GM23338 (cell line): ENCODE measurements around the gene ABCB11. TPM values are rescaled to one million over a fixed set of nuclear protein-coding genes. Genes with fewer than 3 reads are reported as not detected.

Experiments
- ATAC-seq: fragments of 200-7000 bp; cut with Tn5 transposase; 3 replicates; pipeline ENCODE4 v1.9.1; 2020
- DNase-seq: peaks from one replicate; pipeline ENCODE4 v3.0.0-alpha.2; 2015; ENCODE audit warnings: low spot score
- H2AFZ ChIP-seq: fragments of 200-600 bp; sonication (generic); 2 replicates; pipeline ENCODE4 v1.8.0; 2016; ENCODE audit warnings: antibody characterized with exemption, mild to moderate bottlenecking, moderate library complexity
- H3F3A ChIP-seq: fragments of 200-600 bp; sonication (generic); replicated peaks from 2 replicates; pipeline ENCODE4 v1.8.0; 2017; ENCODE audit warnings: antibody characterized with exemption, mixed run types, low read depth
- H3K27ac ChIP-seq: fragments of 200-600 bp; sonication (generic); 2 replicates; pipeline ENCODE4 v1.6.1; 2016; ENCODE audit warnings: low read depth
- H3K27me3 ChIP-seq: fragments of 200-600 bp; sonication (generic); 2 replicates; pipeline ENCODE4 v1.8.0; 2016; ENCODE audit warnings: mild to moderate bottlenecking, mixed run types, moderate library complexity; ENCODE audit not compliant: insufficient read depth
- H3K36me3 ChIP-seq: fragments of 200-600 bp; sonication (generic); 2 replicates; pipeline ENCODE4 v1.8.0; 2016; ENCODE audit warnings: mild to moderate bottlenecking; ENCODE audit not compliant: insufficient read depth
- H3K4me1 ChIP-seq: fragments of 200-600 bp; sonication (generic); 2 replicates; pipeline ENCODE4 v1.8.0; 2016; ENCODE audit warnings: mild to moderate bottlenecking, moderate library complexity; ENCODE audit not compliant: insufficient read depth
- H3K4me2 ChIP-seq: fragments of 200-600 bp; sonication (generic); 2 replicates; pipeline ENCODE4 v1.7.1; 2017; ENCODE audit warnings: mixed run types
- H3K4me3 ChIP-seq: fragments of 200-600 bp; sonication (generic); 2 replicates; pipeline ENCODE4 v1.6.1; 2016; ENCODE audit warnings: mixed run types
- H3K79me2 ChIP-seq: fragments of 200-600 bp; sonication (generic); replicated peaks from 2 replicates; pipeline ENCODE4 v1.8.0; 2017; ENCODE audit warnings: mild to moderate bottlenecking; ENCODE audit not compliant: insufficient read depth
- H3K9me2 ChIP-seq: fragments of 200-600 bp; sonication (generic); 2 replicates; pipeline ENCODE4 v1.8.0; 2017; ENCODE audit not compliant: insufficient read depth
- H4K20me1 ChIP-seq: fragments of 200-600 bp; sonication (generic); replicated peaks from 2 replicates; pipeline ENCODE4 v1.8.0; 2017; ENCODE audit warnings: mild to moderate bottlenecking; ENCODE audit not compliant: insufficient read depth
- H3K27ac Mint-ChIP-seq: 2 replicates; pipeline ENCODE4 v1.8.0; 2020; ENCODE audit warnings: inconsistent platforms, mild to moderate bottlenecking, moderate library complexity, mixed read lengths
- H3K27me3 Mint-ChIP-seq: 3 replicates; pipeline ENCODE4 v1.8.0; 2022; ENCODE audit warnings: low read depth, mild to moderate bottlenecking, moderate library complexity, mixed read lengths, inconsistent platforms; ENCODE audit not compliant: insufficient read depth, poor library complexity
- H3K36me3 Mint-ChIP-seq: 3 replicates; pipeline ENCODE4 v1.8.0; 2021; ENCODE audit warnings: low read depth, mild to moderate bottlenecking, inconsistent platforms, moderate library complexity, mixed read lengths
- H3K4me1 Mint-ChIP-seq: 3 replicates; pipeline ENCODE4 v1.8.0; 2020; ENCODE audit warnings: mild to moderate bottlenecking, inconsistent platforms, mixed read lengths
- H3K4me3 Mint-ChIP-seq: 3 replicates; pipeline ENCODE4 v1.8.0; 2021; ENCODE audit warnings: moderate library complexity, mild to moderate bottlenecking, inconsistent platforms, mixed read lengths
- H3K9me3 Mint-ChIP-seq: 3 replicates; pipeline ENCODE4 v1.8.0; 2020; ENCODE audit warnings: moderate library complexity, mild to moderate bottlenecking, inconsistent platforms, mixed read lengths
- CREB1 ChIP-seq: fragments of 250-450 bp; sonication (Bioruptor Pico); IDR thresholded peaks from 2 replicates; pipeline ENCODE4 v1.5.0; 2020; ENCODE audit warnings: low read depth, mild to moderate bottlenecking, moderate library complexity
- CTCF ChIP-seq, 2 experiments: fragments of 200-600 bp in 1 of 2; sonication (generic) in 1 of 2; conservative IDR thresholded peaks; 2 replicates each; pipeline versions ENCODE4 v1.5.1 to v1.6.1; 2016 to 2017; ENCODE audit warnings: antibody characterized with exemption in 2 of 2, low read depth in 2 of 2, mild to moderate bottlenecking in 2 of 2, moderate library complexity in 1 of 2
- ETS1 ChIP-seq: IDR thresholded peaks from 2 replicates; pipeline ENCODE4 v1.6.1; 2016; ENCODE audit warnings: antibody characterized with exemption
- EZH2 ChIP-seq: fragments of 200-600 bp; sonication (generic); IDR thresholded peaks from one replicate; pipeline ENCODE4 v1.8.0; 2017; ENCODE audit warnings: antibody characterized with exemption, mild to moderate bottlenecking, low read depth; ENCODE audit not compliant: unreplicated experiment
- POLR2AphosphoS5 ChIP-seq: IDR thresholded peaks from 2 replicates; pipeline ENCODE4 v1.6.1; 2016; ENCODE audit warnings: antibody characterized with exemption, low read depth
- REST ChIP-seq: IDR thresholded peaks from one replicate; pipeline ENCODE4 v1.6.1; 2018; ENCODE audit warnings: antibody characterized with exemption; ENCODE audit not compliant: unreplicated experiment
- STAT1 ChIP-seq: IDR thresholded peaks from one replicate; pipeline ENCODE4 v1.6.1; 2016; ENCODE audit warnings: antibody characterized with exemption; ENCODE audit not compliant: unreplicated experiment
- ZNF462 ChIP-seq: fragments of 250-450 bp; sonication (Bioruptor Pico); IDR thresholded peaks from 2 replicates; pipeline ENCODE4 v1.5.0; 2020; ENCODE audit warnings: mild to moderate bottlenecking, moderate library complexity
- polyA plus RNA-seq: library from polyadenylated mRNA; unstranded; fragments of >200 nt; fragmentation: Nextera tagmentation; extraction: Ambion mirVana; gene quantifications from 2 replicates; pipeline ENCODE4 v1.2.1, GENCODE V29; 2016
- total RNA-seq: library from RNA; depleted of rRNA; stranded (reverse); fragments of >200 nt; shearing (Covaris generic); gene quantifications from 2 replicates; pipeline ENCODE4 v1.2.3, GENCODE V29; 2014

The ABCB11 gene
- total and polyA plus RNA-seq, 2 experiments from 2014 or later: not detected

- TF ChIP-seq CTCF (conservative IDR thresholded peaks at IDR 0.05; ENCODE audit: low read depth in 2 of 2) (no peak), REST (no peak), STAT1 (no peak), CREB1 (CRISPR knock-in tag) (no peak), ETS1 (no peak)
Measured at GRCh38 chr2:168904358-168904757, 126.8 kb downstream of the ABCB11 start (continued).

- H3K27ac ChIP-seq: no peak overlapping the region
- no peak for TF ChIP-seq STAT1
- TF ChIP-seq ZNF462 (CRISPR knock-in tag): no peak
- TF ChIP-seq EZH2: no peak
- no peak for TF ChIP-seq POLR2AphosphoS5
- no peak for TF ChIP-seq REST
Measured at GRCh38 chr2:168903888-168904287, 127.2 kb downstream of the ABCB11 start.

More at GRCh38 chr2:168903888-168904287, 127.2 kb downstream of the ABCB11 start:
- peaks cover 26% of the 10 kb centered on the region for H3K4me1 Mint-ChIP-seq
- no peak overlapping the region for H3K4me3 Mint-ChIP-seq
- no peaks in the 10 kb centered on the region for H3K79me2 ChIP-seq
- H3K27me3 ChIP-seq: no peaks in the 10 kb centered on the region
- no peaks in the 10 kb centered on the region for H4K20me1 ChIP-seq
- no peak overlapping the region for H3K4me3 ChIP-seq
- H2AFZ ChIP-seq: no peak overlapping the region
- no peaks in the 10 kb centered on the region for H3K36me3 ChIP-seq
- DNase-seq (no peak), ATAC-seq (no peak)
- H3K9me2 ChIP-seq: 0 out of 2 replicates have a peak, but pooled peaks cover 7% of the 10 kb centered on the region
- H3K4me1 ChIP-seq: peaks cover 22% of the 10 kb centered on the region
- no peaks in the 10 kb centered on the region for H3K9me3 Mint-ChIP-seq
- H3F3A ChIP-seq: 0 out of 2 replicates have a peak, but pooled peaks cover 7% of the 10 kb centered on the region
- peaks cover 10% of the 10 kb centered on the region for H3K27me3 Mint-ChIP-seq
- no peaks in the 10 kb centered on the region for H3K36me3 Mint-ChIP-seq
- no peak overlapping the region for H3K27ac Mint-ChIP-seq
- H3K4me2 ChIP-seq: no peak overlapping the region
